HepG2 (cell line): ENCODE data around the gene CCDC175. TPM values are rescaled to one million over a fixed set of nuclear protein-coding genes. Genes with fewer than 3 reads are reported as not detected.

Experiments
- ARNT2 ChIP-seq: sonication (generic); formaldehyde crosslinking; IDR thresholded peaks from 2 replicates; pipeline ENCODE4 v1.8.0; 2022; ENCODE audit warnings: mild to moderate bottlenecking, low read depth, missing genetic modification reagents, moderate library complexity
- CBX2 ChIP-seq, 2 experiments: fragments of 200-600 bp in 1 of 2; sonication (generic); formaldehyde crosslinking in 1 of 2; IDR thresholded peaks; 2 replicates each; pipeline versions ENCODE4 v1.7.0 to v1.8.1; 2018 to 2022; ENCODE audit warnings: low read depth in 2 of 2, low read length in 1 of 2, mild to moderate bottlenecking in 1 of 2, missing genetic modification reagents in 1 of 2
- CREBL2 ChIP-seq: sonication (generic); formaldehyde crosslinking; IDR thresholded peaks from 2 replicates; pipeline ENCODE4 v1.8.1; 2023; ENCODE audit warnings: missing genetic modification reagents, mild to moderate bottlenecking, borderline replicate concordance
- CTCF ChIP-seq: sonication (generic); formaldehyde crosslinking; IDR thresholded peaks from 2 replicates; pipeline ENCODE4 v1.5.0; 2020; ENCODE audit warnings: mild to moderate bottlenecking, missing genetic modification reagents, moderate library complexity
- HNF1B ChIP-seq: sonication (generic); formaldehyde crosslinking; IDR thresholded peaks from 2 replicates; pipeline ENCODE4 v1.5.1; 2020; ENCODE audit warnings: mild to moderate bottlenecking, moderate library complexity, missing genetic modification reagents
- HOXD1 ChIP-seq: sonication (generic); formaldehyde crosslinking; IDR thresholded peaks from 2 replicates; pipeline ENCODE4 v1.5.0; 2020; ENCODE audit warnings: missing genetic modification reagents
- POGZ ChIP-seq: sonication (generic); formaldehyde crosslinking; IDR thresholded peaks from 2 replicates; pipeline ENCODE4 v1.4.0; 2020; ENCODE audit warnings: mild to moderate bottlenecking, missing genetic modification reagents
- STAG1 ChIP-seq: sonication (generic); formaldehyde crosslinking; IDR thresholded peaks from 2 replicates; pipeline ENCODE4 v1.4.0; 2020; ENCODE audit warnings: missing genetic modification reagents
- STAT5B ChIP-seq: sonication (generic); formaldehyde crosslinking; IDR thresholded peaks from 2 replicates; pipeline ENCODE4 v1.4.0; 2020; ENCODE audit warnings: missing genetic modification reagents
- SYNCRIP ChIP-seq: fragments of 200-400 bp; formaldehyde crosslinking; IDR thresholded peaks from 2 replicates; pipeline ENCODE4 v1.6.1; 2018; ENCODE audit warnings: mild to moderate bottlenecking, low read depth, low read length; ENCODE audit not compliant: insufficient read depth
- TBL1XR1 ChIP-seq: fragments of 150-350 bp; IDR thresholded peaks from 2 replicates; pipeline ENCODE4 v1.6.1; 2014; ENCODE audit warnings: borderline replicate concordance, low read length; ENCODE audit not compliant: partially characterized antibody
- THRA ChIP-seq: sonication (generic); formaldehyde crosslinking; IDR thresholded peaks from 2 replicates; pipeline ENCODE4 v1.4.0; 2020; ENCODE audit warnings: missing genetic modification reagents, borderline replicate concordance
- XRCC5 ChIP-seq: fragments of 200-400 bp; formaldehyde crosslinking; optimal IDR thresholded peaks from 2 replicates; pipeline ENCODE3; 2017; ENCODE audit warnings: mild to moderate bottlenecking, low read length
- ZNF468 ChIP-seq: sonication (generic); formaldehyde crosslinking; IDR thresholded peaks from 2 replicates; pipeline ENCODE4 v1.8.0; 2022; ENCODE audit warnings: mild to moderate bottlenecking, moderate library complexity, missing genetic modification reagents
- ZNF501 ChIP-seq: sonication (generic); formaldehyde crosslinking; IDR thresholded peaks from 2 replicates; pipeline ENCODE4 v1.5.1; 2020; ENCODE audit warnings: mild to moderate bottlenecking, moderate library complexity, missing genetic modification reagents
- ZNF569 ChIP-seq: sonication (generic); formaldehyde crosslinking; IDR thresholded peaks from 2 replicates; pipeline ENCODE4 v1.5.0; 2020; ENCODE audit warnings: mild to moderate bottlenecking, missing genetic modification reagents, moderate library complexity, borderline replicate concordance
- ZNF780A ChIP-seq: sonication (generic); formaldehyde crosslinking; IDR thresholded peaks from 2 replicates; pipeline ENCODE4 v1.8.0; 2022; ENCODE audit warnings: mild to moderate bottlenecking, missing genetic modification reagents, moderate library complexity
- polyA plus RNA-seq, 8 experiments: library from polyadenylated mRNA; depleted of rRNA in 3 of 8; stranded (reverse) in 7 of 8; unstranded in 1 of 8; fragments of >200 nt; fragmentation: Illumina TruSeq in 4 of 8; extraction: Trizol in 4 of 8; gene quantifications; 2 replicates each; pipeline versions ENCODE4 v1.2.1 to v1.2.3, GENCODE V29; 2011 to 2016; ENCODE audit warnings: low read depth in 4 of 8, missing spikeins in 1 of 8, mixed read lengths in 1 of 8; ENCODE audit not compliant: insufficient read depth in 1 of 8
- total RNA-seq, 5 experiments: library from RNA; depleted of rRNA; stranded (reverse); fragments of >200 nt; fragmentation: Illumina TruSeq; extraction: Trizol; gene quantifications; 2 replicates each; pipeline ENCODE4 v1.2.3, GENCODE V29; 2016; ENCODE audit warnings: low read depth in 1 of 5
- TF ChIP-seq, protein P1 (sequence below): IDR thresholded peaks from 2 replicates; pipeline ENCODE4 v1.6.1; 2016; ENCODE audit warnings: low read depth
- TF ChIP-seq, protein P2 (sequence below), 2 experiments: sonication (generic) in 1 of 2; formaldehyde crosslinking in 1 of 2; IDR thresholded peaks; 2 replicates each; pipeline versions ENCODE4 v1.5.1 to v1.6.1; 2011 to 2020; ENCODE audit warnings: borderline replicate concordance in 1 of 2, low read depth in 1 of 2, low read length in 1 of 2, mild to moderate bottlenecking in 1 of 2, missing genetic modification reagents in 1 of 2, moderate library complexity in 1 of 2

CCDC175 gene
- total and polyA plus RNA-seq, 2 of the 13 experiments (the other 11 are each of a cell fraction or from before 2014, with no cell fraction given) = not detected

DNA sequence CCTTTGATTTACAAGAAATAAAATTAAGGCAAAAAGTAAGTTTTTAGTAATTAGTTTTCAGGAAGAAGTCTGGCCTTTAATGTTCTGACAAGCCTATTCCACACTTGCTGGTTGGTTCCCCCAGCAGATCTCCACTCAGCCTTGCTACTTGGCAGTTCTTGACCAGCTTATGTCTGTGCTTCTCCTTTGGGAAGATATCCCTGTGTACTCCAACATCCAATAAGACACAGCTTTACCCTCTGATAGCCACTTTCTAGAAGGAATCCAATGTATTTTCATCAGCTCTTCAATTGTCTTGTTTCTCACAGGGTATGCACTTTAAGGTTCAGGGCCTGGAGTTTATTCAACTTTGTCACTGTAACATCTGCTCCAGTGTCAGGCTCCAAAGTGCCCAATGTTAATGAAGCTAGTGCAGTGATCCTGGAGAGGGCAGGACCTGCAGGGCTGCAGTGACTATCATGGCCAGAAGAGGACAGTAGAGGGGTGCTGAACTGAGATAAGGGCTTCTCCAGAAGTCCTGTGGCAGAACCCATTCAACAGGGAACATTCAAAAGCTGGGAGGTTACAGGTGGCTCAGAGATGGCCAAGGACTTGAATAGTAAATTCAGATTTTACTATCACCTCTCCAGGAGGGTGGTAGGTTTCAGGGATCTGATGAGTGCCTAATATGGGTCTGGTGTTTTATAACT is 69.4 kb downstream of the CCDC175 start (continued):
- TF ChIP-seq HNF1B (CRISPR knock-in tag) (peak; percentile 52; the same call in 1 of the 2 replicates), XRCC5 (peak; percentile 73), CTCF (CRISPR knock-in tag) (peak; percentile 87), ZNF780A (CRISPR knock-in tag) (no peak), THRA (0 out of 2 replicates have a peak, but pooled peaks have one; percentile 9), CBX2 (IDR thresholded peaks at IDR 0.05; ENCODE audit: low read depth, low read length) (no peak), CBX2 (CRISPR knock-in tag; IDR thresholded peaks at IDR 0.05; ENCODE audit: low read depth) (no peak), SYNCRIP (no peak), TBL1XR1 (no peak), POGZ (0 out of 2 replicates have a peak, but pooled peaks have one; percentile 19), HOXD1 (CRISPR knock-in tag) (no peak), STAG1 (CRISPR knock-in tag) (peak; percentile 72), ZNF468 (CRISPR knock-in tag) (no peak), ARNT2 (no peak), CREBL2 (CRISPR knock-in tag) (no peak), ZNF569 (CRISPR knock-in tag) (no peak), STAT5B (CRISPR knock-in tag) (no peak), ZNF501 (0 out of 2 replicates have a peak, but pooled peaks have one; percentile 21)
- TF ChIP-seq, protein P1, sequence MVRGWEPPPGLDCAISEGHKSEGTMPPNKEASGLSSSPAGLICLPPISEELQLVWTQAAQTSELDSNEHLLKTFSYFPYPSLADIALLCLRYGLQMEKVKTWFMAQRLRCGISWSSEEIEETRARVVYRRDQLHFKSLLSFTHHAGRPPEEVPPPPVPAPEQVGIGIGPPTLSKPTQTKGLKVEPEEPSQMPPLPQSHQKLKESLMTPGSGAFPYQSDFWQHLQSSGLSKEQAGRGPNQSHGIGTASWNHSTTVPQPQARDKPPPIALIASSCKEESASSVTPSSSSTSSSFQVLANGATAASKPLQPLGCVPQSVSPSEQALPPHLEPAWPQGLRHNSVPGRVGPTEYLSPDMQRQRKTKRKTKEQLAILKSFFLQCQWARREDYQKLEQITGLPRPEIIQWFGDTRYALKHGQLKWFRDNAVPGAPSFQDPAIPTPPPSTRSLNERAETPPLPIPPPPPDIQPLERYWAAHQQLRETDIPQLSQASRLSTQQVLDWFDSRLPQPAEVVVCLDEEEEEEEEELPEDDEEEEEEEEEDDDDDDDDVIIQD (CRISPR knock-in tag) = no peak
- TF ChIP-seq, protein P2, sequence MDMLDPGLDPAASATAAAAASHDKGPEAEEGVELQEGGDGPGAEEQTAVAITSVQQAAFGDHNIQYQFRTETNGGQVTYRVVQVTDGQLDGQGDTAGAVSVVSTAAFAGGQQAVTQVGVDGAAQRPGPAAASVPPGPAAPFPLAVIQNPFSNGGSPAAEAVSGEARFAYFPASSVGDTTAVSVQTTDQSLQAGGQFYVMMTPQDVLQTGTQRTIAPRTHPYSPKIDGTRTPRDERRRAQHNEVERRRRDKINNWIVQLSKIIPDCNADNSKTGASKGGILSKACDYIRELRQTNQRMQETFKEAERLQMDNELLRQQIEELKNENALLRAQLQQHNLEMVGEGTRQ (IDR thresholded peaks at IDR 0.05; ENCODE audit: low read depth, low read length) = no peak
- TF ChIP-seq, protein P2 (CRISPR knock-in tag; IDR thresholded peaks at IDR 0.05; ENCODE audit: borderline replicate concordance) = no peak
